Measurements from ENCODE around the gene ERCC8.
"Not testable (repeated sequence)": the region's sequence is repeated elsewhere in the genome, so short reads cannot be mapped to it uniquely, and the experiment has no call there.

ERCC8 gene

GRCh38 chr5:60944904-60945812 is at the start of gene ERCC8, which contains the start of gene NDUFAF2:
Gene ERCC8 (minus strand): TSS chr5:60945070. CDS start chr5:60945008, 62 bp downstream.
Gene NDUFAF2 (plus strand): TSS chr5:60945205. CDS start chr5:60945256, 51 bp downstream.
- DNase-seq (ENCODE audit: low read depth in 2 of 2) = peak; percentile 72 to 83

DNA sequence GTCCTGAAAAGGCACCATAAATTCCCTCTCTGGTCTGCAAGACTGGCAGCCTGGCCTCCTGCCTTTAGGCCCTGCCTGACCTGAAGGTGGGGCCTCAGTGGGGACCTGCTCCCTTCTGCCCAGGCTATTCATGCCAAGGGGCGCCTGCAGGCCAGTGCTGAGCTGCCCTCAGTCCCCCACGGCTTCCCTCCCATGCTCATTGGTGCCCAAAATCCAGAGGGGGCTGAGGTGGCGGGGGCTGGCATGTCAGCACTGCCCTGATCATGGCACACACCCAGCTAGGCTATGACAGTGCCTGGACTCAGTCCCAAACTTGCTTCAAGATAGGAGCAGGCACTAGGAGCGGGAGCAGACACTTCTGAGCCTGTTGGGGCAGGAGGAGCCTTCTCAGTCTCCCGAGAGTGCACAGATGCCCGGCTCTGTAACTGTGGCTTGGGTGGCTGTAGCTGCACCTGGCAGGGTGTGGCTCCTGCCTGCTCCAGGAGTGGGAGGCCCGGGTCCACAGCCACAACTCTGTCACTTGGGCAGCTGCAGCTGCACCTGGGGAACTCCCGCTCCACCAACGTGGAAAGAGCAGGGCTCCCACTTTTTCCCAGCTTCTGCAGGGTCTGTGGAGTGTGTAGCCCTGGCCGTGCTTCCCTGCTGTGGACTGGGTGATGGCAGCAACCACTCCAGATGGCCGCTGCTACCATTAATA is 49.2 kb upstream of the ERCC8 start:
- no peak for DNase-seq (ENCODE audit: low read depth in 2 of 2)

DNA sequence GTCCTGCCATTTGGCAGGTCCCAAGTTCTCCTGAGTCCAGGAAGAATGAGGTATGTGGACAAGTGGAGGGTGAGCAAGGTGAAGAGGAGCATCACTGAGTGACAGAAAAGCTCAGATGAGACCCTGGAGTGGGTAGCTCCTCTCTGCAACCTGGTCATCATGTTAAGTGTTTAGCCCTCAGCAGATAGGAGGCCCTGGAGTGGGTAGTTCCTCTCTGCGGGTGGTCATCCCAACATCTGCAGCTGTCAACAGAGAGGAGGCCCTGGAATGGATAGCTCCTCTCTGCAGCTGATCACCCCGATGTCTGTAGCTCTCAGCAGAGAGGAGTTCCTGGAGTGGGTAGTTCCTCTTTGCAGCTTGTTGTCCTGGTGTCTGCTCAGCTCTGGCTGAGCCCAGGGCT is 48.6 kb upstream of the ERCC8 start:
- no peak for DNase-seq (ENCODE audit: low read depth in 2 of 2)

DNA sequence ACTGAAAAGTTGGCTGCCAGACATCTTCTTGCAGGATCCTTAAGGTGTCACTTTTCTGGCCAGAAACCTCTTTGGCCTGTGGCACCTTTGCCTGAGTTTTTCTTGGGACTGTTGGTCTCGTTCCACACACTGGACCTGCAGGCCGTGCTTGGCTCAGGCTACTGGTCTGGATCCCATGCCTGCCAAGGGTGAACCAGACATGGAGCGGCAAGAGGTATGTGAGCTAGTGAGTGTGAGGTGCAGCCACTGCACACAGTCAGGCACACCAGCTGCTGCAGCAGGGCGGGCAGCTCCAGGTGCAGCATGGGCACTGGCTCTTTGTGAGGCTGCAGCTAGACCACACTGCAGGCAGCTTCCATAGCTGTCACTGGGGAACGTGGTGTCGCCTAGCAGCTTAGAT is 48.0 kb upstream of the ERCC8 start:
- no peak for DNase-seq (ENCODE audit: low read depth in 2 of 2)

DNA sequence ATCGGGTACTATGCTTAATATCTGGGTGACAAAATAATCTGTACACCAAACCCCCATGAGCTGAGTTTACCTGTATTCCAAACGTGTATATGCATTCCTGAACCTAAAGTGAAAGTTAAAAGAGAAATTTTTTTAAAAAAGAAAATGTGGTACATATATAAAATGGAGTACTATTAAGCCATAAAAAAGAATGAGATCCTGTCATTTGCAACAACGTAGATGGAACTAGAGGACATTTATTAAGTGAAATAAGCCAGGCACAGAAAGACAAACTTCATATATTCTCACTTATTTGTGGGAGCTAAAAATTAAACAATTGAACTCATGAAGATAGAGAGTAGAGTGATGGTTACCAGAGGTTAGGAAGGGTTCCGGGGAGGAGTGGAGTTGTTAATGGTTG is 44.9 kb upstream of the ERCC8 start:
- DNase-seq (ENCODE audit: low read depth in 2 of 2) = no peak

DNA sequence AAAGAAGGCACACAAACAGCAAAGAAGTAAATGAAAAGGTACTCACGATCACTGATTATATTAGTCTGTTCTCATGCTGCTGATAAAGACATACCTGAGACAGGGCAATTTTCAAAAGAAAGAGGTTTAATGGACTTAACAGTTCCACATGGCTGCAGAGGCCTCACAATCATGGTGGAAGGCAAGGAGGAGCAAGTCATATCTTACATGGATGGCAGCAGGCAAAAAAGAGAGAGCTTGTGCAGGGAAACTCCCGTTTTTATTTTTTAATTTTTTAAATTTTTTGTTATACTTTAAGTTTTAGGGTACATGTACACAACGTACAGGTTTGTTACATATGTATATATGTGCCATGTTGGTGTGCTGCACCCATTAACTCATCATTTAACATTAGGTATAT is 37.3 kb upstream of the ERCC8 start:
- DNase-seq (ENCODE audit: low read depth in 2 of 2) = not testable (repeated sequence)

GRCh38 chr5:60980511-60980910 is 35.6 kb upstream of the ERCC8 start:
- DNase-seq (ENCODE audit: low read depth in 2 of 2) = no peak

GRCh38 chr5:60978968-60979367 is 34.1 kb upstream of the ERCC8 start:
- DNase-seq (ENCODE audit: low read depth in 2 of 2) = no peak

GRCh38 chr5:60977956-60978737 is 33.3 kb upstream of the ERCC8 start:
- no peak for DNase-seq (ENCODE audit: low read depth in 2 of 2)

DNA sequence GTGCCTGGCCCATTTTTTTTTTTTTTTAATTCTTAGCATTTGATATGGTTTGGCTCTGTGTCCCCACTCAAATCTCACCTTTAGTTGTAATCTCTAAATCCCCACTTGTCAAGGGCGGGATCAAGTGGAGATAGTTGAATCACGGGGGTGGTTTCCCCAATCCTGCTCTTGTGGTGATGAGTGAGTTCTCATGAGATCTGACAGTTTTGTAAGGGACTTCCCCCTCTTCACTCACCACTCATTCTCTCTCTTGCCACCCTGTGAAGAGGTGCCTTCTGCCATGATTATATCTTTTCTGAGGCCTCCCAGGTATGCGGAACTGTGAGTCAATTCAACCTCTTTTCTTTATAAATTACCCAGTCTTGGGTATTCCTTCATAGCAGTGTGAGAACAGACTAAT is 27.4 kb upstream of the ERCC8 start:
- DNase-seq (ENCODE audit: low read depth in 2 of 2) = peak; percentile 18 to 43

GRCh38 chr5:60961685-60962084 is 16.8 kb upstream of the ERCC8 start:
- DNase-seq (ENCODE audit: low read depth in 2 of 2) = no peak

- no peak for DNase-seq (ENCODE audit: low read depth in 2 of 2)
These were observed 15.7 kb upstream of the ERCC8 start for GRCh38 chr5:60960591-60960990.

DNA sequence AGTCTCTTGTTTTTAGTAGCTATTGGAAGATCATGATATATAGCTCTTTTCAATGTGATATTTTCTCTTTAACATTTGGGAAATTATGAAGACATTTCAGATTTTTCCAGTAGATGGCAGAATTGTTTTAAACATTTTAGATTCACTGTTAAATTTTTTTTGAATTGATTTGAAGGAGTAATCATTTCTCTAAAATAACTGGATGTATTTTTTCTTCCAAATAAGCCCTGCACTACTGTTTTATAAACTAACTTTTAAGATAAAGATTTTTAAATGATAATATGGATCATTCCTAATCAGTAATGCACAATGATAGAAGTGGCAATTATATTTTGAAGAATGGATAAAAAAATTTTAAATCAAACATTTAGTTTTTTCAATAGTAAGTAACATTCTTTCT is 14.3 kb upstream of the ERCC8 start:
- DNase-seq (ENCODE audit: low read depth in 2 of 2) = no peak

- DNase-seq (ENCODE audit: low read depth in 2 of 2) = no peak
These were observed 13.8 kb upstream of the ERCC8 start for GRCh38 chr5:60958712-60959111.

DNA sequence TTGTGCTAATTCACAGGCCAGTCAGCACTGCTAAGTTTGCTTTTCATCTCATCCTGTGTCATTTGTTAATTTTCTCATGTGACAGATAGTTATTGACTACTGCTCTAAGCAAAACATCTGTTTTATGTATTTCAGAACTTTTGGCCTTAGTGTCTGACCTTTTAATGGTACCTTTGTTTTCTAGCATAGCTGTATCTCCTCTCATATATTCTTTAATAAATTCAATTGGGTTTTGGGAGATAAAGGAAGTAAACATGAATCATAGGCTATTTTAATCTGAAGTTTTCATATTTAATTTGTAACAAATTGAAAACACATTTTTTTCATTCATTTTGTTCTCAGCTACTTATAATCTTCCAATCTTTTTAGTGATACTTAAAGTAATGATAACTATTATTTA is 13.2 kb upstream of the ERCC8 start:
- no peak for DNase-seq (ENCODE audit: low read depth in 2 of 2)

GRCh38 chr5:60955239-60955638 is 10.4 kb upstream of the ERCC8 start:
- no peak for DNase-seq (ENCODE audit: low read depth in 2 of 2)

DNA sequence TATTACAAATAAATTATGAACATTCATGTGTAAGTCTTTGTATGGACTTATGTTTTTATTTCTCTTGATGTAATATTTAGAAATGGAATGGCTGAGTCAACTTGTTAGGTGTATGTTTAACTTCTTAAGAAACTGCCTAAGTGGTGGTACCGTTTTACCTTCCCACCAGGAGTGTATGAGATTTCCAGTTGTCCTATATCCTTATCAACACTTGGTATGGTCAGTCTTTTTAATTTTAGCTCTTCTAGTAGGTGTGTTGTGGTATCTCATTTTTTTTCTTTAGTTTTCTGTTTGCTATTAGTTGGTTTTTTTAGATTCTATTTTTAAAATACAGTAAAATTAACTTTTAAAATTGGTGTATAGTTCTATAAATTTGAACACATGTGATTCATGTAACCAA is 3.9 kb upstream of the ERCC8 start:
- no peak for DNase-seq (ENCODE audit: low read depth in 2 of 2)

- DNase-seq (ENCODE audit: low read depth in 2 of 2) = peak; percentile 5 to 7
These were observed 930 bp upstream of the ERCC8 start for GRCh38 chr5:60945813-60946187.

DNA sequence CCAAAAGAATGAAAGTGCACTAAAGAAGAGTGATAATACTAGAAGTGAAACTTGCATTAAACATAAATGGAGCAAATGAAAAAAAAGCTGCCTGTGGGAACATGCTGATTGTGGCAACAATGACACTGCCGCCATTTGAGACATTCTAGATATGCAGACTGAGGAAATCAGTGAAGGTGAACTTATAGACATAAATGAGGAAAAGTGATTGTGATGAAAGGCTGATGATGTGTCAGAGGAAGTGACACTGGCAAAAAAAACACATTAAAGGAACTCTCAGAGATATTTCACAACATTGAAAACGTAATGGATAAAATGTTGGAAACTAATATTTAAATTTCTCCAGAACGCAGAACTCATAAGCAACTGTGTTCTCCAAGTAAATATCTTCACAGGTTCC is 1.2 kb downstream of the ERCC8 start:
- no peak for DNase-seq (ENCODE audit: low read depth in 2 of 2)

- DNase-seq (ENCODE audit: low read depth in 2 of 2) = no peak
These were observed 15.8 kb downstream of the ERCC8 start for GRCh38 chr5:60929024-60929423.

GRCh38 chr5:60927450-60927849 is 17.4 kb downstream of the ERCC8 start:
- DNase-seq (ENCODE audit: low read depth in 2 of 2) = no peak

DNA sequence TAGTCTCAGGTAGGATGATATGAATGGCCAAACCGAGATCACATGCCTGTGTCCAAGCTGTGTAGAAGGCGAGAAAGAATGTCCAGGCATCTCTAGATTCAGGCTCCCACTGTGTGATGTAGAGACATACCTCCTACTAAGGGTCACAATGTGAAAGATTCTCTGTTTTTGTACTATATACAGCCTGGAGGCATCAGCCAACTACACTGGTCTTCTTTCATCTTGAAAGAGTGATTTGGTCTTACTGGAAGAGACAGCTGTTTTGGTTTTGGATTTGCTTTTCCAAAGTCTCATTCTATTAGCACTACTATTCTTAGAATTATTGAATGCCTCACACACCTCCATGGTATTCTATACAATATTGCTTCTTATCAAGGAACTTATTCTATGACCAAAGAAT is 26.4 kb downstream of the ERCC8 start:
- DNase-seq (ENCODE audit: low read depth in 2 of 2) = no peak
